HCT116 (cell line): ENCODE data around the gene BTBD18. TPM values are rescaled to one million over a fixed set of nuclear protein-coding genes. Genes with fewer than 3 reads are reported as not detected.
A peak's percentile ranks its signal among the peaks of the same experiment; 100 is the strongest.

Source experiments
- ATAC-seq: fragments of 200-7000 bp; cut with Tn5 transposase; 2 replicates; pipeline ENCODE4 v1.9.1; 2020; ENCODE audit warnings: mild to moderate bottlenecking, moderate library complexity
- BruUV-seq: library from RNA; stranded (reverse); fragments of 400-500 nt; replicated peaks from 2 replicates; lab custom pipeline; 2021; lab: Mats Ljungman, UMichigan
- CTCF ChIA-PET: fragments of 300-600 bp; sonication (Branson Sonifier 250); formaldehyde crosslinking; loops from one replicate; lab custom pipeline; 2021; ENCODE audit warnings: antibody characterized with exemption; lab: Charles Lee
- POLR2A ChIA-PET: fragments of 300-600, 350-600 bp; sonication (Branson Sonifier 250); formaldehyde crosslinking; loops from one replicate; lab custom pipeline; 2021; ENCODE audit warnings: antibody characterized with exemption; lab: Charles Lee
- RAD21 ChIA-PET, 2 experiments: fragments of 300-600 bp; sonication (Branson Sonifier 250); formaldehyde crosslinking; loops; one replicate each; lab custom pipeline; 2023; ENCODE audit warnings: low total read pairs in 2 of 2; ENCODE audit not compliant: uncharacterized antibody in 2 of 2, unreplicated experiment in 2 of 2, low non-redundant PET in 1 of 2; lab: Charles Lee
- DNase-seq: peaks from one replicate; pipeline ENCODE4 v3.0.0-alpha.2; 2010; ENCODE audit warnings: low read depth, low spot score
- H2AFZ ChIP-seq: fragments of 200-600 bp; shearing (Covaris generic), sonication (generic); 2 replicates; pipeline ENCODE4 v1.6.1; 2017; ENCODE audit warnings: low read depth, mixed run types, mixed read lengths, antibody characterized with exemption, low read length; ENCODE audit not compliant: poor library complexity, severe bottlenecking
- H3K27ac ChIP-seq: 2 replicates; pipeline ENCODE4 v1.5.1; 2012; ENCODE audit warnings: low read depth, low read length
- H3K27me3 ChIP-seq: fragments of 200-600 bp; sonication (generic); 2 replicates; pipeline ENCODE4 v1.6.1; 2016; ENCODE audit warnings: mixed run types, low read length, mixed read lengths; ENCODE audit not compliant: insufficient read depth
- H3K36me3 ChIP-seq, 2 experiments: fragments of 200-500 bp in 1 of 2; fragments of 200-600 bp in 1 of 2; sonication (Bioruptor generic) in 1 of 2; sonication (generic) in 1 of 2; 2 replicates each; pipeline versions ENCODE4 v1.5.1 to v1.6.1; 2014 to 2016; ENCODE audit warnings: low read length in 2 of 2, inconsistent platforms in 1 of 2, mixed read lengths in 1 of 2, mixed run types in 1 of 2; ENCODE audit not compliant: insufficient read depth in 2 of 2, control insufficient read depth in 1 of 2
- H3K4me1 ChIP-seq, 2 experiments: fragments of 200-600 bp in 1 of 2; sonication (generic) in 1 of 2; 2 replicates each; pipeline versions ENCODE4 v1.5.1 to v1.6.1; 2012 to 2017; ENCODE audit warnings: low read length in 2 of 2, inconsistent platforms in 1 of 2, mild to moderate bottlenecking in 1 of 2, mixed read lengths in 1 of 2, mixed run types in 1 of 2, moderate library complexity in 1 of 2; ENCODE audit not compliant: insufficient read depth in 2 of 2, control insufficient read depth in 1 of 2
- H3K4me2 ChIP-seq: fragments of 200-600 bp; sonication (generic); 2 replicates; pipeline ENCODE4 v1.6.1; 2017; ENCODE audit warnings: mixed run types, low read length, mixed read lengths
- H3K4me3 ChIP-seq, 2 experiments: fragments of 200-600 bp in 1 of 2; sonication (generic) in 1 of 2; replicated peaks in 1 of 2; 2 replicates each; pipeline ENCODE4 v1.5.1; 2011 to 2016; ENCODE audit warnings: low read length in 2 of 2, control low read depth in 1 of 2, low read depth in 1 of 2, mild to moderate bottlenecking in 1 of 2, mixed read lengths in 1 of 2, mixed run types in 1 of 2
- H3K79me2 ChIP-seq: fragments of 200-600 bp; sonication (generic); 2 replicates; pipeline ENCODE4 v1.6.1; 2017; ENCODE audit warnings: mild to moderate bottlenecking, mixed run types, low read length, moderate library complexity, mixed read lengths; ENCODE audit not compliant: insufficient read depth
- H3K9ac ChIP-seq: fragments of 200-600 bp; sonication (generic); 2 replicates; pipeline ENCODE4 v1.6.1; 2016; ENCODE audit warnings: low read length, mixed read lengths
- H3K9me2 ChIP-seq: fragments of 200-600 bp; sonication (generic), shearing (Covaris generic); 2 replicates; pipeline ENCODE4 v1.6.1; 2017; ENCODE audit warnings: mixed run types, mild to moderate bottlenecking, moderate library complexity; ENCODE audit not compliant: insufficient read depth
- H3K9me3 ChIP-seq, 2 experiments: fragments of 200-500 bp in 1 of 2; fragments of 200-600 bp in 1 of 2; sonication (Bioruptor generic) in 1 of 2; sonication (generic) in 1 of 2; 2 replicates each; pipeline ENCODE4 v1.6.1; 2014 to 2017; ENCODE audit warnings: low read length in 2 of 2, mixed read lengths in 2 of 2, inconsistent platforms in 1 of 2, low read depth in 1 of 2, mild to moderate bottlenecking in 1 of 2, mixed run types in 1 of 2, moderate library complexity in 1 of 2; ENCODE audit not compliant: control insufficient read depth in 1 of 2, insufficient read depth in 1 of 2
- H4K20me1 ChIP-seq: fragments of 200-600 bp; sonication (generic), shearing (Covaris generic); 2 replicates; pipeline ENCODE4 v1.6.1; 2017; ENCODE audit warnings: mixed run types, mild to moderate bottlenecking, moderate library complexity; ENCODE audit not compliant: insufficient read depth
- ATF3 ChIP-seq: IDR thresholded peaks from 2 replicates; pipeline ENCODE4 v1.6.1; 2012
- CEBPB ChIP-seq: IDR thresholded peaks from 2 replicates; pipeline ENCODE4 v1.6.1; 2012; ENCODE audit warnings: low read depth
- CTCF ChIP-seq, 3 experiments: fragments of 200-600 bp in 1 of 3; sonication (generic) in 1 of 3; IDR thresholded peaks in 2 of 3; conservative IDR thresholded peaks in 1 of 3; 2 replicates each; pipeline ENCODE4 v1.5.1; 2012 to 2017; ENCODE audit warnings: low read depth in 2 of 3, low read length in 2 of 3, antibody characterized with exemption in 1 of 3, borderline replicate concordance in 1 of 3, control low read depth in 1 of 3, mild to moderate bottlenecking in 1 of 3, mixed read lengths in 1 of 3, mixed run types in 1 of 3, moderate library complexity in 1 of 3; ENCODE audit not compliant: insufficient read depth in 1 of 3
- ELF1 ChIP-seq: IDR thresholded peaks from 2 replicates; pipeline ENCODE4 v1.6.1; 2012; ENCODE audit warnings: low read depth, borderline replicate concordance
- EZH2 ChIP-seq: fragments of 200-600 bp; sonication (generic); IDR thresholded peaks from 2 replicates; pipeline ENCODE4 v1.6.1; 2017; ENCODE audit warnings: antibody characterized with exemption, mixed run types
- EZH2phosphoT487 ChIP-seq: fragments of 200-600 bp; IDR thresholded peaks from 2 replicates; pipeline ENCODE4 v1.6.1; 2018; ENCODE audit warnings: antibody characterized with exemption, borderline replicate concordance
- FOSL1 ChIP-seq: IDR thresholded peaks from 2 replicates; pipeline ENCODE4 v1.6.1; 2012; ENCODE audit warnings: low read depth
- POLR2A ChIP-seq: IDR thresholded peaks from 2 replicates; pipeline ENCODE4 v1.7.0; 2011; ENCODE audit warnings: borderline replicate concordance; ENCODE audit not compliant: insufficient read depth, insufficient read length; ENCODE audit errors: extremely low read depth
- RAD21 ChIP-seq: IDR thresholded peaks from 2 replicates; pipeline ENCODE4 v1.6.1; 2012; ENCODE audit warnings: low read depth, mild to moderate bottlenecking
- REST ChIP-seq: IDR thresholded peaks from 2 replicates; pipeline ENCODE4 v1.6.1; 2012; ENCODE audit warnings: low read depth
- SP1 ChIP-seq: IDR thresholded peaks from 2 replicates; pipeline ENCODE4 v1.6.1; 2012; ENCODE audit warnings: low read depth
- SRF ChIP-seq: IDR thresholded peaks from 2 replicates; pipeline ENCODE4 v1.6.1; 2012; ENCODE audit warnings: low read depth
- TCF7L2 ChIP-seq: IDR thresholded peaks from 2 replicates; pipeline ENCODE4 v1.7.0; 2011; ENCODE audit warnings: borderline replicate concordance, inconsistent platforms; ENCODE audit not compliant: insufficient read depth, insufficient read length; ENCODE audit errors: extremely low read depth
- YY1 ChIP-seq: IDR thresholded peaks from 2 replicates; pipeline ENCODE4 v1.6.1; 2011; ENCODE audit warnings: low read length, low read depth, moderate library complexity, mild to moderate bottlenecking; ENCODE audit not compliant: insufficient replicate concordance; ENCODE audit errors: extremely low read depth
- ZBTB33 ChIP-seq: IDR thresholded peaks from 2 replicates; pipeline ENCODE4 v1.6.1; 2011; ENCODE audit warnings: mild to moderate bottlenecking, low read length, moderate library complexity; ENCODE audit not compliant: insufficient replicate concordance; ENCODE audit errors: extremely low read depth
- ZFX ChIP-seq: fragments of 450-650 bp; IDR thresholded peaks from 2 replicates; pipeline ENCODE4 v1.6.1; 2017
- ZNF274 ChIP-seq: fragments of 200-500 bp; sonication (Bioruptor generic); IDR thresholded peaks from 2 replicates; pipeline ENCODE4 v1.6.1; 2014; ENCODE audit warnings: mild to moderate bottlenecking, low read depth, low read length, inconsistent platforms
- intact Hi-C: fragments of 100-400 bp; cut with micrococcal nuclease; formaldehyde crosslinking; loops from 2 replicates; pipeline ENCODE4 v1.10.0; 2022
- total RNA-seq: library from RNA; stranded (reverse); gene quantifications from one replicate; pipeline ENCODE4 v1.2.1, GENCODE V29; 2021; ENCODE audit not compliant: unreplicated experiment

The BTBD18 gene
- total RNA-seq, 1 experiment from 2014 or later, result not detected

- TF ChIP-seq YY1 (no peak), CEBPB (no peak), ZFX (no peak)
Measured at GRCh38 chr11:57771365-57771764, 19.7 kb upstream of the BTBD18 start (continued).

- intact Hi-C loops, result no loop called here
- Histone ChIP-seq H3K9me3 (no peaks in the 10 kb centered on the region), H3K4me1 (peaks cover 63 to 68% of the 10 kb centered on the region in 2 experiments), H3K4me2 (peak overlapping the region; percentile 57; the same call in 1 of the 2 replicates), H3K9me2 (no peaks in the 10 kb centered on the region), H3K4me3 (no peak overlapping the region), H3K9ac (no peak overlapping the region), H3K79me2 (peaks cover 98% of the 10 kb centered on the region), H4K20me1 (0 out of 2 replicates have a peak, but pooled peaks cover 4% of the 10 kb centered on the region), H2AFZ (no peak overlapping the region), H3K27me3 (no peaks in the 10 kb centered on the region), H3K36me3 (no peaks in the 10 kb centered on the region), H3K27ac (no peak overlapping the region)
- DNase-seq (no peak), ATAC-seq (no peak)
- ChIA-PET RAD21 (no interaction called here), CTCF (interaction anchor here (1.7 kb wide), 1 partner anchor 30 kb away, joined by 3 read pairs; no protein-coding TSS in a partner anchor), POLR2A (interaction anchor here (1.0 to 1.3 kb wide), 2 partner anchors 8 to 28 kb away, joined by 3 to 4 read pairs; no protein-coding TSS in a partner anchor)
- no TSS peak for BruUV-seq
- TF ChIP-seq ELF1 (no peak), CEBPB (no peak), ZNF274 (no peak), YY1 (no peak), REST (no peak), EZH2phosphoT487 (no peak), SRF (no peak), TCF7L2 (no peak), POLR2A (no peak), EZH2 (no peak), ATF3 (no peak), RAD21 (no peak), ZFX (no peak), FOSL1 (no peak), SP1 (no peak), CTCF (IDR thresholded peaks at IDR 0.05 in 2 of 3, conservative IDR thresholded peaks at IDR 0.05 in 1 of 3; ENCODE audit: borderline replicate concordance in 1 of 3, insufficient read depth in 1 of 3, low read depth in 2 of 3, low read length in 2 of 3) (no peak), ZBTB33 (no peak)
Measured at GRCh38 chr11:57770793-57771192, 19.2 kb upstream of the BTBD18 start.
